WERI-Rb-1 (cell line): Measurements from ENCODE around the gene TCF12.

Source experiments
- DNase-seq: peaks from one replicate; pipeline ENCODE4 v3.0.0-alpha.2; 2020
- H3K27ac ChIP-seq: fragments of 250-450 bp; sonication (Bioruptor Pico); 2 replicates; pipeline ENCODE4 v1.5.1; 2020; ENCODE audit warnings: mild to moderate bottlenecking, moderate library complexity
- H3K27me3 ChIP-seq: fragments of 250-450 bp; sonication (Bioruptor Pico); 2 replicates; pipeline ENCODE4 v1.5.1; 2021; ENCODE audit warnings: mild to moderate bottlenecking, low read depth, moderate library complexity; ENCODE audit not compliant: insufficient read depth, severe bottlenecking
- H3K36me3 ChIP-seq: fragments of 250-450 bp; sonication (Bioruptor Pico); 2 replicates; pipeline ENCODE4 v1.5.1; 2020; ENCODE audit warnings: mild to moderate bottlenecking, moderate library complexity
- H3K4me3 ChIP-seq: 2 replicates; pipeline ENCODE4 v1.5.1; 2011; ENCODE audit warnings: low read depth, mild to moderate bottlenecking, control low read depth, low read length
- H3K9me3 ChIP-seq: fragments of 250-450 bp; sonication (Bioruptor Pico); 2 replicates; pipeline ENCODE4 v1.5.1; 2021; ENCODE audit warnings: mild to moderate bottlenecking, moderate library complexity; ENCODE audit not compliant: severe bottlenecking
- CTCF ChIP-seq: IDR thresholded peaks from 2 replicates; pipeline ENCODE4 v1.5.1; 2011; ENCODE audit warnings: low read depth, mild to moderate bottlenecking, control low read depth, inconsistent platforms, low read length

The TCF12 gene

GRCh38 chr15:57335293-57335715 lies 416.9 kb downstream of the TCF12 start:
- no peak overlapping the region for H3K27ac ChIP-seq
- no peak overlapping the region for H3K4me3 ChIP-seq
- no peak for DNase-seq
- H3K36me3 ChIP-seq = no peaks in the 10 kb centered on the region
- peaks cover 8% of the 10 kb centered on the region for H3K9me3 ChIP-seq
- TF ChIP-seq CTCF = no peak
- H3K27me3 ChIP-seq = no peaks in the 10 kb centered on the region

GRCh38 chr15:57335719-57336118 lies 417.3 kb downstream of the TCF12 start:
- Histone ChIP-seq H3K9me3 (peaks cover 8% of the 10 kb centered on the region), H3K27ac (no peak overlapping the region), H3K36me3 (no peaks in the 10 kb centered on the region), H3K4me3 (no peak overlapping the region), H3K27me3 (no peaks in the 10 kb centered on the region)
- DNase-seq = no peak
- TF ChIP-seq CTCF = no peak

- Histone ChIP-seq H3K4me3 (no peak overlapping the region), H3K9me3 (peaks cover 8% of the 10 kb centered on the region)
- DNase-seq = no peak
Measured at GRCh38 chr15:57337868-57338411, 419.5 kb downstream of the TCF12 start.

GRCh38 chr15:57339321-57339720 lies 420.9 kb downstream of the TCF12 start:
- H3K27me3 ChIP-seq = no peaks in the 10 kb centered on the region
- H3K36me3 ChIP-seq = no peaks in the 10 kb centered on the region
- H3K4me3 ChIP-seq = no peak overlapping the region
- TF ChIP-seq CTCF = no peak
- peak; percentile 60 for DNase-seq
- peaks cover 8% of the 10 kb centered on the region for H3K9me3 ChIP-seq
- no peak overlapping the region; the same call in 1 of the 2 replicates for H3K27ac ChIP-seq

More at GRCh38 chr15:57337868-57338411, 419.5 kb downstream of the TCF12 start:
- Histone ChIP-seq H3K36me3 (no peaks in the 10 kb centered on the region), H3K27me3 (no peaks in the 10 kb centered on the region), H3K27ac (no peak overlapping the region; the same call in 1 of the 2 replicates)
- no peak for TF ChIP-seq CTCF
